AG04449 (cell line): ENCODE results near the gene RNH1.

Source experiments
- CTCF ChIA-PET: fragments of 350-600 bp; formaldehyde crosslinking; extraction: SDS; loops from one replicate; lab custom pipeline; 2021; ENCODE audit warnings: antibody characterized with exemption; lab: Yijun Ruan, JAX
- POLR2A ChIA-PET: fragments of 400-600, 350-600 bp; formaldehyde crosslinking; extraction: SDS; loops from one replicate; lab custom pipeline; 2020; ENCODE audit warnings: antibody characterized with exemption, inconsistent platforms; lab: Yijun Ruan, JAX
- DNase-seq: peaks from one replicate; pipeline ENCODE4 v3.0.0-alpha.2; 2010; ENCODE audit warnings: low read depth, low spot score
- H3K4me3 ChIP-seq: 2 replicates; pipeline ENCODE4 v1.5.1; 2011; ENCODE audit warnings: low read depth, mild to moderate bottlenecking, control low read depth, low read length
- CTCF ChIP-seq: IDR thresholded peaks from one replicate; pipeline ENCODE4 v1.5.1; 2011; ENCODE audit warnings: mild to moderate bottlenecking, moderate library complexity, low read length, control low read depth, inconsistent platforms; ENCODE audit not compliant: insufficient read depth; ENCODE audit errors: missing control alignments

The RNH1 gene

GRCh38 chr11:457111-457760 is 49.8 kb downstream of the RNH1 start:
- POLR2A ChIA-PET, result interaction anchor here (0.6 kb wide), 1 partner anchor 39 kb away, joined by 3 read pairs; no protein-coding TSS in a partner anchor
- no peak for DNase-seq
- no peak for TF ChIP-seq CTCF
- no peak overlapping the region for H3K4me3 ChIP-seq
- CTCF ChIA-PET, result no interaction called here

- ChIA-PET CTCF (no interaction called here), POLR2A (no interaction called here)
- no peak overlapping the region for H3K4me3 ChIP-seq
- no peak for DNase-seq
- no peak for TF ChIP-seq CTCF
These were observed 50.5 kb downstream of the RNH1 start for GRCh38 chr11:456533-456932.

GRCh38 chr11:455566-456147 is 51.4 kb downstream of the RNH1 start:
- DNase-seq, result no peak
- no peak for TF ChIP-seq CTCF
- ChIA-PET CTCF (no interaction called here), POLR2A (no interaction called here)
- H3K4me3 ChIP-seq, result no peak overlapping the region

GRCh38 chr11:454801-455565 is 52.1 kb downstream of the RNH1 start:
- no peak for TF ChIP-seq CTCF
- no peak for DNase-seq
- ChIA-PET POLR2A (no interaction called here), CTCF (no interaction called here)
- H3K4me3 ChIP-seq, result no peak overlapping the region

GRCh38 chr11:454043-454442 is 53.0 kb downstream of the RNH1 start:
- ChIA-PET POLR2A (no interaction called here), CTCF (interaction anchor here (0.8 kb wide), 1 partner anchor 203 kb away, joined by 3 read pairs; no protein-coding TSS in a partner anchor)
- no peak for TF ChIP-seq CTCF
- H3K4me3 ChIP-seq, result no peak overlapping the region
- no peak for DNase-seq

GRCh38 chr11:453564-453963 is 53.5 kb downstream of the RNH1 start:
- no peak for DNase-seq
- CTCF ChIA-PET, result no interaction called here
- no peak overlapping the region for H3K4me3 ChIP-seq
- TF ChIP-seq CTCF, result no peak
- POLR2A ChIA-PET, result interaction anchor here (0.5 kb wide), 1 partner anchor 10 kb away, joined by 4 read pairs; no protein-coding TSS in a partner anchor
